ENCODE results near the gene RYR2.
A peak's percentile ranks its signal among the peaks of the same experiment; 100 is the strongest.

The RYR2 gene

GRCh38 chr1:237340892-237341291 lies 298.9 kb downstream of the RYR2 start (continued):
- peak; percentile 84 for TF ChIP-seq TSHZ2 (CRISPR knock-in tag; IDR thresholded peaks at IDR 0.05)
- TF ChIP-seq ZFP3 (CRISPR knock-in tag; IDR thresholded peaks at IDR 0.05): 0 out of 2 replicates have a peak, but pooled peaks have one; percentile 27
- no peak for TF ChIP-seq SNAI2 (CRISPR knock-in tag; IDR thresholded peaks at IDR 0.05)
- TF ChIP-seq CSRNP3 (CRISPR knock-in tag; IDR thresholded peaks at IDR 0.05): peak; percentile 61; the same call in 1 of the 2 replicates
- no peak for TF ChIP-seq ZNF565 (CRISPR knock-in tag; conservative IDR thresholded peaks at IDR 0.05; ENCODE audit: low read depth)
- peak; percentile 72; the same call in 1 of the 2 replicates for TF ChIP-seq CREB5 (CRISPR knock-in tag; IDR thresholded peaks at IDR 0.05; ENCODE audit: low read depth)
- TF ChIP-seq RARB (CRISPR knock-in tag; IDR thresholded peaks at IDR 0.05): no peak

- ATAC-seq: no peak
- TF ChIP-seq ESRRG (CRISPR knock-in tag; IDR thresholded peaks at IDR 0.05): no peak
- TF ChIP-seq ZFP3 (CRISPR knock-in tag; IDR thresholded peaks at IDR 0.05): no peak
- no peak for TF ChIP-seq TOX (CRISPR knock-in tag; IDR thresholded peaks at IDR 0.05; ENCODE audit: borderline replicate concordance)
- TF ChIP-seq ZNF8 (CRISPR knock-in tag; IDR thresholded peaks at IDR 0.05): no peak
- TF ChIP-seq TSHZ2 (CRISPR knock-in tag; IDR thresholded peaks at IDR 0.05): no peak
- no peak for TF ChIP-seq ZFP30 (CRISPR knock-in tag; IDR thresholded peaks at IDR 0.05)
- no peak for TF ChIP-seq GLIS3 (CRISPR knock-in tag; IDR thresholded peaks at IDR 0.05)
- TF ChIP-seq ARNTL (CRISPR knock-in tag; IDR thresholded peaks at IDR 0.05; ENCODE audit: borderline replicate concordance, low read depth): no peak
These were observed 299.4 kb downstream of the RYR2 start for GRCh38 chr1:237341391-237341790.

- TF ChIP-seq CSDC2 (CRISPR knock-in tag; IDR thresholded peaks at IDR 0.05) (no peak), PPARA (CRISPR knock-in tag; IDR thresholded peaks at IDR 0.05; ENCODE audit: borderline replicate concordance) (no peak), POU6F1 (CRISPR knock-in tag; IDR thresholded peaks at IDR 0.05; ENCODE audit: borderline replicate concordance, low read depth) (no peak), PATZ1 (CRISPR knock-in tag; IDR thresholded peaks at IDR 0.05; ENCODE audit: borderline replicate concordance) (no peak), CSRNP3 (CRISPR knock-in tag; IDR thresholded peaks at IDR 0.05) (no peak), GLIS3 (CRISPR knock-in tag; IDR thresholded peaks at IDR 0.05) (no peak), ZC3H10 (CRISPR knock-in tag; IDR thresholded peaks at IDR 0.05) (no peak), SNAI2 (CRISPR knock-in tag; IDR thresholded peaks at IDR 0.05) (no peak), ESRRG (CRISPR knock-in tag; IDR thresholded peaks at IDR 0.05) (no peak), CREB5 (CRISPR knock-in tag; IDR thresholded peaks at IDR 0.05; ENCODE audit: low read depth) (no peak), OSR1 (CRISPR knock-in tag; IDR thresholded peaks at IDR 0.05) (no peak), ZFP3 (CRISPR knock-in tag; IDR thresholded peaks at IDR 0.05) (no peak)
- ATAC-seq: no peak
These were observed 300.7 kb downstream of the RYR2 start for GRCh38 chr1:237342730-237343129.
